SW 1271 (cell line): ENCODE measurements around the gene TPO.
"Not testable (repeated sequence)": the region's sequence is repeated elsewhere in the genome, so short reads cannot be mapped to it uniquely, and the experiment has no call there.

Source experiments
- DNase-seq, 2 experiments: peaks; one replicate each; lab custom pipeline; 2025; lab: John Stamatoyannopoulos, UW

TPO gene

GRCh38 chr2:1484131-1484884 lies 71.0 kb downstream of the TPO start:
- no peak for DNase-seq

GRCh38 chr2:1486670-1487069 lies 73.4 kb downstream of the TPO start:
- no peak for DNase-seq

- no peak for DNase-seq
These were observed 74.5 kb downstream of the TPO start for GRCh38 chr2:1487758-1488157.

- no peak for DNase-seq
These were observed 75.0 kb downstream of the TPO start for GRCh38 chr2:1488181-1488671.

- no peak for DNase-seq
These were observed 75.6 kb downstream of the TPO start for GRCh38 chr2:1488851-1489250.

- DNase-seq, result no peak
These were observed 76.2 kb downstream of the TPO start for GRCh38 chr2:1489486-1489885.

- DNase-seq, result not testable (repeated sequence)
These were observed 77.1 kb downstream of the TPO start for GRCh38 chr2:1490381-1490780.

- no peak for DNase-seq
These were observed 78.5 kb downstream of the TPO start for GRCh38 chr2:1491751-1492150.

GRCh38 chr2:1492231-1492630 lies 79.0 kb downstream of the TPO start:
- DNase-seq, result not testable (repeated sequence)

- no peak for DNase-seq
These were observed 79.6 kb downstream of the TPO start for GRCh38 chr2:1492711-1493430.

GRCh38 chr2:1493431-1494126 lies 80.3 kb downstream of the TPO start:
- no peak for DNase-seq

- no peak for DNase-seq
These were observed 81.0 kb downstream of the TPO start for GRCh38 chr2:1494257-1494656.

GRCh38 chr2:1494906-1495305 lies 81.6 kb downstream of the TPO start:
- DNase-seq, result no peak

- DNase-seq, result no peak
These were observed 82.6 kb downstream of the TPO start for GRCh38 chr2:1495676-1496358.

GRCh38 chr2:1496359-1496821 lies 83.1 kb downstream of the TPO start:
- DNase-seq, result no peak

GRCh38 chr2:1497122-1497611 lies 83.9 kb downstream of the TPO start:
- DNase-seq, result no peak

- DNase-seq, result no peak
These were observed 84.9 kb downstream of the TPO start for GRCh38 chr2:1498176-1498575.

- DNase-seq, result no peak
These were observed 86.0 kb downstream of the TPO start for GRCh38 chr2:1499033-1499795.

GRCh38 chr2:1501038-1501851 lies 88.0 kb downstream of the TPO start:
- DNase-seq, result no peak

GRCh38 chr2:1501991-1502390 lies 88.7 kb downstream of the TPO start:
- DNase-seq, result no peak
